ENCODE results near the gene ATP8A2. TPM values are rescaled to one million over a fixed set of nuclear protein-coding genes. Genes with fewer than 3 reads are reported as not detected.

ATP8A2 gene
- total RNA-seq, 1 donor from 2014 or later = 47.3 TPM

DNA sequence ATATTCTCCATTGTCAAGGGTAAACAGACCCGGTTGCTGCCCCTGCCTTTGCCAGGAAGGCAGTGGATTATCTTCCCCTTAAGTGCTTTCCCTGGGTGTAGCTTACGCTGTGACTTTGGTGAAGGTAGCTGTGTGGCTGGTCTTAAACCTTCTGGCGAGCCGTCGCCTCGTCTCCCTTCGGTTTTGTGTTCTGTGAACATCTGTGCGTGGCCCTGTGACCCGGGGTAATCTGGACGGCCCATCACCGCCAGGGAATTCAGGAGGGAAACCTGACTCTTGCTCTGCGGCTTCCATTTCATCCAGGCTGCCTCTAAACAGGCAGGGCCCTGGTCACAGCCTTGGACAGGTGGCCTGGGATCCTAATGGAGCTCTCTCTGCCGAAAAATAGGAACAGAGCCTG is 601.3 kb downstream of the ATP8A2 start:
- DNase-seq = no peak

DNA sequence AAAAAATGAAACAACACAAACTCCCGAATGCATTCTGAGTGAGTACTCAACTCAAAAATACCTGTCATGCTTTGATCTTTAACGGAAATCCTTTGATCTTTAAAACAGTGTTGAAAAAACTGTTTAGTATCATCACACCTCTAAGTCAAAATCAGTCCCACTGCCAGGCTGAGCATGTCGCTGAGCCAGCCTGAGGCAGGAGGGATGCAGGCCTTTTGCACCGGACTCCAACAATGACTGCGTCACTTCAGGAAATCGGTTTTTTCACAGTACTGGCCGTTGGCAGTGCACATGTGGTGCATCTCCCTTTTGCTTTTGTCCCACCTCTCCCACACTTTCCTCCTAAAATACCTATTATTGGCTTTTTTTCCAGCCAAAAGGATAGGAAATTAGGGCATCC is 601.8 kb downstream of the ATP8A2 start:
- DNase-seq = no peak

DNA sequence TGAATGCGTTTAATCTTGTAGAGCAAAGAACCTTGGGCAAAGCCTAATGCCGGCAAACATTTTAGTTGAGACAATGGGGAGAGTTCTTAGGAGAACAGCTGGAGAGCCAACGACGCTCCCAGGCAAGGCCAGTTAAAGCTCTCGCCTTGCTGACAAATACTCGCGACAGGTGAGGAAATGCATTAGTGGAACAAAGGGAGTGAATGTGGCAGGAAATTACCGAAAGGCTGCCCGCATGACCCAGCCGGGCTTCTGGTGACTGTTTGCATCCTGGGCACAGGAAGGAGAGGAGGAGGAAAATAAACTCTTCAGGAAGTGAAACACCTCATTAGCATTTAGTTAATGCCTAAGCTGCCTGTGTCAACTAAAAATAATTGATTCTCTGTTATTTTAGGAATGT is 605.4 kb downstream of the ATP8A2 start:
- no peak for DNase-seq

DNA sequence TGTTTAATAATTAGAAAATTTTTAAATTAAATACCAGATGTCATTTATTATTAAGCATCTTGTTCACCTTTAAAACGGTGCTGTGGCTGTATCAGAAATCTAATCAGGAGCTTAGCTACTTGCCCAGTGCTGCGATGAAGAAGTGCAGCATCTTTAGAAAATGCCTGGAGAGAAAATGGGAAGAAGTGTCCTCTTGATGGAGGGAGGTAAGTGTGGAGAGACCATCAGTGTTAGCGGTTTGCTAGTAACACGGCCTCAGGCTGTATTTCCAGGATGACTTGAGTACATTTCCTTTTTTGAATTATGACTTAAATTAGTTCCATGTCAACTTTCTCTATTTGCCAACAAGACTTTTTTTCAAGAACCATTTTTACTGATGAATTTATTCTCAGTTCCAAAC is 605.9 kb downstream of the ATP8A2 start:
- no peak for DNase-seq

DNA sequence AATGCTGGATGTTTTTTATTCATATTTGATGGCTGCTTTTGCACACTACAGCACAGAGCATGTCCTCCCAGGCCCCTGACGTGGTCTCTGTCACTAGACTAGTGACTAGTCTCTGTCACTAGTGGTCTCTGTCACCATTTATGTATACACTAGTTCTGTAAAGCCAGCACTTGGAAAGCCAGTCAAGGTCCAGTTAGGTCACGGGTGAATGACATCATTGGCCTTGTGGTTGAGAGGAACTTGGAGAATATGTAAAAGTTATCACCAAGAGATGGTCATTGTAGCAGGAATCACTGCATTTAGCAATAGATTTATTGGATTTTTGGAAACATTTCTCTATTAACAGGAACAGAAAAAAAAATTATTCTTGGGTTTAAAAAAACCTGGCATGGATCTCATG is 607.2 kb downstream of the ATP8A2 start:
- no peak for DNase-seq

DNA sequence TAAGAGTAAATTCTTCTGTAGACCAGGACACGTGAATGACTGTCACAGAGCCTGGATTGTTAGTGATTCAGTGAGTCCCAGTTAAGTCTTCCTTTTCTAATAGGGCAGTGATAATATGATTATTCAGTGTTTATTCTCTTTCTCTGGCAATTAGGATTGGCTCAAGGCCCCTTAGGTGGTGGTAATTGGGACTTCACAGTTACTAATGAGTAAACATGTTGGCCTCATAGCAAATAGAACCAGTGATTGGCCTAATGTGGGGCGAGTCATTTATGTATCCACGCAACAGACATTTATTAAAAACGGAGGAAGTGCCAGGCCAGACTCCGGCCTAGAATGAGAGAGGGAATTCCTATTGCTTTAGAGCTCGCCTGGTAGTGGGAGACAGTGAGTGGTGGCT is 607.6 kb downstream of the ATP8A2 start:
- DNase-seq = no peak

DNA sequence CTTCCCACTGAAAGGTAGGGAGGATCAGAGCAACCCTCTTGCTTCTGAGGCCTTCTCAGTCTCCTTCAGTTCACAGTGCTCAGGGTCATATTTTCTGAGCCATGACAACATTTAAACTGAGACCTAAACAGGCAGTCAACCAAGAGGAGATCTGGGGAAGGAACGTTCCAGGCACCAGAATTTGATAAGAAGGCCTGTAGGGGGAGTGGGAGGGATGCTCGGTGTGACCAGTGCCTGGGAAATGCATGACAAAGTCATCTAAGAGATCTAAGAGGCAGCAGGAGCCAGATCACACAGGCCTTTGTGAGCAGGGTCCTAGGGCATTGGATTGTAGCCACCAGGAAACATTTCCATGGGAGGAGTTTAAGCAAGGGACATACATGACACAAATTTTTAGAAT is 608.5 kb downstream of the ATP8A2 start:
- no peak for DNase-seq

DNA sequence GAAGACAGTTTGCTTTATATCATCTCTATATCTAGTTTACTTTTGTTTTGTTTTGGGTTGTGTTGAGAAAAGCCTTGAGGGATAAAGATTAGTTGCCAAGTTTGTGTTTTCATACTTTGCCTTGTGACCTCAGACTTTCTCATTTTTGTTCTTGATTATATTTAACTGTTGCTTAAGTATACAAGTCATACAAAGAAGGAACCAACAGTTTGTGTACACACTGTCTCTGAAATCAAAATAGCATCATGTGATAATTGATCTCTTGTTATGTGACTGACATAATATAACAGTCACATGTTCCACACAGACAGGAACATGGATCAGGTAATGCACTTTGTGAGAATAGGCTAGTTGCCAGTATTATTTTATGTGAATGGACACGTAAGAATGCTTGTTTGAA is 609.3 kb downstream of the ATP8A2 start:
- no peak for DNase-seq

DNA sequence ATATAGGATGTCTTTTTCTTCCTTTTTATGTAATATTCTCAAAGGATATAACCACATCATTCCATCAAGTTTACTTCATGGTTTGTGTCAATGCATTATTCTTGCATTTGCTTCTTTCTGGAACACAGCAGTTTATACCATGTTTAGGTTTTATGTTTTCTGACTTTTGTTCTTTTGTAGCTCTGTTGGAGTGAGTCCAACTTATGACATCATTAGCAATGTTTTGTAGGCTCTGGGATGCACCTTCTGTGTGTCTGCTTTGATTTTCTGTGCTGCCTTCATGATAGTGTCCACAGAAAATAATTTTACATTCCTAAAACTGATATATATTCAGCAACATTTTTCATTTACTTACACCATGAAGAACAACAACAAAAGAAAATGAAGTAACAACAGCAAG is 611.1 kb downstream of the ATP8A2 start:
- DNase-seq = no peak

DNA sequence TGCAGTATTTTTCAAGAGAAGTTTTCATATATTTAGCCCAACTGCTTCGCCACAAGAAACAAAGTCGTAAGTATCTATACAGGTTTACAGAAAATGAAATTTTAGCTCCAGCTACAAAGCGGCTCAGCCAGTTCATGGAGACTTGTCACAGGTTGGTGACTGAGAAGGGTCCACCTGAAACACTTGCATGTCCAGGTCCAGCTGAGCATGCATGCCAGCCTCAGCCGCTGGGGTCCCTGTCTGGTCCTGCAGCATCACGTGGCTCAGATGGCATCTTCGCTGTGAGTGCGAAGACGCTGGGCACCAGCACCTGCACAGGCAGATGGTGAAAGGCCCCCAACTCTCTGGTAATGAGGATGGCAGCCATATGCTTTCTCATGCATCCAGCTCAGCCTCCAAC is 616.2 kb downstream of the ATP8A2 start:
- no peak for DNase-seq

DNA sequence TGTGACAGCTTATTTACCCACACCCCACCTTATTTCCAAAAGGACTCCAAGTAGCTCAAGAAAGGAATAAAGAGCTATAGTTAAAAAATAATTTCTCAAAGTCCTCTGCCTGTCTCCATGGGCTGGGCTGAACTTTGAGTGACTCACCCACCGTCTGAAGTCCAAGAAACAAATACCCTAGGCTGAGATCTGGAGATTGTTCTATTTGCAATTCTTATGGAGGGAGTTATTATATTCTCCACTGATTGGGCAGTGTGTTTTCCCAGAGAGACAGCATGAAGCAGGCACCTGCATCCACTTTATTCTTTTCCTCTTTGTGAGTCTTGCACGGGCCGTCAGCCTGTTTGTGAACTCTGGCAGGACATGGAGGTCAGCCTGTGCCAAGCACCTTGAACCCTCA is 616.9 kb downstream of the ATP8A2 start:
- DNase-seq = no peak

DNA sequence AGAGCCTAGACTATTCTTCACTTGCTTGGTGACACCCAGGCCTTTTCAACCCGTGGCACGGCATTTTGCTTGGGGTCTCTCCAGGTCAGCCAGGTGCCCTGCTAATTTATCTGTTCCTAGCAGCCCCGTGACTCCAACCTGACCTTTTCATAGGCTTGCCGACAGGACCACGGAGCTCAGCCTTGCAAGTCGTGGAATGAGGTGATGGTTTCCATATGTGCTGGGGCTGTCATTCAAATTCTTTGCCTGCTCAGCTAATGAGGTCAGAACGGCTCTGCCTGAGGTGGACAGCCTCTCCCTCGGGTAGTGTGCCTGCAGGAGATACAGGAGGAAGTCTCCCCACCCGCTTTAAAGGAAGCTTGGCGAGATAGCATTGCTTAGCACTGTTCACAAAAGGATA is 619.0 kb downstream of the ATP8A2 start:
- DNase-seq = no peak

DNA sequence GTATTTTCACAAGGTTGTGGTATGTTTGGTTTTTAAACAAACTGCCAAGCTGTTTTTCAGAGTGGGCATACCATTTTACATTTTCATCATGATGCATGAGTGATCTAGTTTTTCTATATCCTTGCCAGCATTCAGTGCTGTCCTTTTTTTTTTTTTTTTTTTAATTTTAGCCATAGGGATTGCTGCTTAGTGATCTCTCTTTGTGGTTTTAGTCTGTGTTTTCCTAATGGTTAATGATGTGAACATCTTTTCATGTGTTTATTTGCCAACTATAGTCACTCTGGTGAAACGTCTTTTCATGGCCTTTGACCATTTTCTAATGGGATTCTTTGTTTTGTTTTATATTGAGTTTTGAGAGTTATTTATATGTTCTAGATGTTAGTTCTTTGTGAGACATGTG is 620.3 kb downstream of the ATP8A2 start:
- DNase-seq = no peak

DNA sequence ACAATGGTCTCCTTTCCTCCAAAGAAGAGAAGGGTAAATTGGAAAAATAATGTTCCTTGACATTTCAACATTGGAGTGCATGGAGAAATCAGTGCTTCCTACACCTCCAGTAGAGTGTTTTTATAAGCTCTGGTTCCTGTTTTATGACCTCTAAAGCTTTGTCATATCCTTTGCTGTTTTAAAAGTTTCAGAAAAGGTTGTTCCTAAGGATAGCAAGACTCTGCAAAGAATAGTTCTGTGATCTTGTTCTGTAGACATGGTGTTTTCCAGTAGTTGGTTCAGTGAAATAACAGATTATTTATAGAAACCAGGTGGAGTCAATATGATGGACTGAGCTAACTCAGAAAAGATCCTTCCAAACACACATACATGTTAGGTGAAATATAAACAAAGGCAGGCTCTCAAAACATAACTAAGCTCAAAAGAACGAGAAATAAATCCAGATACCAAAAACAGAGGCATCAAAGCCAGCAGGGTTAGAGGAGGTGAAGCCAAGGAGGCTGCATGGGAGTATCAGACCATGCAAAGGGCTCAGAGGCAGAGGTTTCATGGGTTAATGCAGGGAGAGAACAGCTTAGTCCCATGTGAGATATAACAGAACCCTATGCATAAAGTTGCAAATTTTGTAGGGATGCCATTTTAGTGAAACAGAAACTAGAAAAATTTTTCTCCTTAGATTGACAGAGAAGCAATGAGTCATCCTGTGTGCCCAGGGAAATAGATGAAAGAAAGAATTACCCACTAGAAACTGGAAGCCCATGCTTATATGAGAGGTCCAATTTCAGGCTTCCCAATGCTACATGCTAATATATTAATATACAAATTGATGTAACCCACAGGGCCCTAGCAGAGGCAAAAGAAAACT is 635.7 kb downstream of the ATP8A2 start:
- DNase-seq = no peak

DNA sequence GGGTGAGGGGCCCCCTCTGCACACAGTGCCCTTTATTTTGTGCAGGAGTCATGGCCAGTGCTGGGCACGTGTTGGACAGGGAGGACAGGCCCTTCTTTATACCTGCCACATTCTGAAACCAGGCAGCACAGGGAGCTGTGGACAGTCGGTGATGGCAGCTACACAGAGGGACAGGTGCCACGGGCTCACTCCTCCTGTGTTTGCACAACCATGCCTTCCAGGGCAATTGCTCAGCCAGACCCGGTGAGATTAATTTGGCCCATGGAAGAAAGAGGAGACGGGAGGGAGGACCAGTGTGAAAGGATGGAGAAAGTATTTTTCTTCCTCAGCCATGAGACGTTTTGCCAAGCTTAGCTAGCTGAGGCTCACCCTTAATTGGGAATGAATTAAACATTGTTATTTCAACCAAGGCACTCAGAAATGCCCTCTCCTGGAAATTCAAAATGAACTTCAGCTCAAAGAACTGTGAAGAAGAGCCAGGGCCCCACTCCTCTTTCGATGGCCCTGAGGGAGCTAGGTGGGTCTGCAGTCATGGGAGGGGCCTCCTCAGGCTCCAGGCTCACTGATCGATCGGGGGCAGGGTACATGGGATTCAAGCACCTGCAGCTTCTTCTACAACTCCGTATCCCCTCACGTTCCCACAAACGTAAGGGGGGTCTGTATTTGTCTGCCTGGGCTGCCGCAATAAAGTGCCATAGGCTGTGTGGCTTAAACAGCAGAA is 638.9 kb downstream of the ATP8A2 start:
- DNase-seq = no peak

DNA sequence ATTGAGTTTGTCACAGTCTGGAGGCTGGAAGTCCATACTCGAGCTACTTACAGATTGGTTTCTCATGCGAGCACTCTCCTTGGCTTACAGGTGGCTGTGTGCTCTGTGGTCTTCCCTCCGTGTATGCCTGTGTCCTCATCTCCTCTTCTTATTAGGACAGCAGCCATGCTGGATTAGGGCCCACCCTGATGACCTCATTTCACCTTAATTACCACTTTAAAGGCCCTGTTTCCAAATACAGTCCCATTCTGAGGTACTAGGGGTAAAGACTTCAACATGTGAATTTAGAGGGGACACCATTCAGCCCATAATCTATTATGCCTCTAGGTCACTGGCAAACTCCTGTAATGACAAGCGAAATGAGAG is 639.4 kb downstream of the ATP8A2 start:
- no peak for DNase-seq

DNA sequence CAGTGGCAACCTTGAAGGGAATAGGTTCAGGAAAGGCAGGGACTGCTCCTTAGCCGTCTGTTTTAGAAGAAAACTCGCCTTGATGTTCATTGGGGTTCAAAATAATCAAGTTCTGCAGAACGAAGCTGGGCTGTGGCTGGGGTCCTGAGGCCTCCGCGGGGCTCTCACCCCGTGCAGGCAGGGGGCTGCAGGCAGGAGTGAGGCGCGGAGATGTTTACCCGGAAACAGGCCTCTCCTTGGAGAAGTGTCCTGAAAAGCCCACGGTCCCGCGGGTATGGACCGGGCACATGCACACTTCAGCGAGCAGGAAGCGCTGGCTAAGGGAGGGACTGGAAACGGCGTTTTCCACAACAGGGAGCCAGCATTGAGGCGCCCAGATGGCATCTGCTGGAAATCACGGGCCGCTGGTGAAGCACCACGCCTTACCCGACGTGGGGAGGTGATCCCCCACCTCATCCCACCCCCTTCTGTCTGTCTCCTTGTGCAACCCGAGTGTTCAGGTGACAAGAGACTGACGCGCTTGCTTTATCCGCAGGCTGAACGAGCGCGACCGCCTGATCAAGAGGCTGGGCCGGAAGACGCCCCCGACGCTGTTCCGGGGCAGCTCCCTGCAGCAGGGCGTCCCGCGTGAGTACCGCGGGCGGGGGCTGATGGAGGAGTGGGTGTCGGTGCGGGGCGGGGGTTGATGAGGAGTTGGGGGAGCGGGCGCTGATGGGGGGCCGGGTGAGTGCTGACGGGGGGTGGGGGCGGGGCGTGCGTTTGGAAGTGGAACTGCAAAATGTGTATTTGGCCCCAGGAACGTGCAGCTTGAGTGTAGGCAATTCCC is 640.4 kb downstream of the ATP8A2 start:
- no peak for DNase-seq

DNA sequence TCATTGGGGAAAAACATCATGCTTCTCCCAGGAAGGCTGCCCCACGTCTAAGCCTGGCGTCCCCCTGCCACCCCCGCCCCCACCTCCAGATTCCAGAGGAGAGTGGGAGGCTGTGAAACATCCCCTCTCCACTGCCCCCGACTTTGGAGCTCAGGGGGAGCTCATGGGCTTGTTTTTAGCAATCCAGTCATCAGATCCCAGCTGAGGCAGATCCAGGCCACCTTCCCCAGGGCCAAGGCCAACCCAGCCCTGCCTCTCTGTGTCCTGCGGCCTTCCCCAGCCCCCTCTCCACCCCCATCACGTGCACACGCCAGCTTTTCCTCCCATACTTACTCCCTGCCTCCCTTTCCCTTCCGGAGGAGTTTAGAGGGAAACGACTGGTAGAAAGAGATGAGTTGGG is 641.2 kb downstream of the ATP8A2 start:
- DNase-seq = no peak

DNA sequence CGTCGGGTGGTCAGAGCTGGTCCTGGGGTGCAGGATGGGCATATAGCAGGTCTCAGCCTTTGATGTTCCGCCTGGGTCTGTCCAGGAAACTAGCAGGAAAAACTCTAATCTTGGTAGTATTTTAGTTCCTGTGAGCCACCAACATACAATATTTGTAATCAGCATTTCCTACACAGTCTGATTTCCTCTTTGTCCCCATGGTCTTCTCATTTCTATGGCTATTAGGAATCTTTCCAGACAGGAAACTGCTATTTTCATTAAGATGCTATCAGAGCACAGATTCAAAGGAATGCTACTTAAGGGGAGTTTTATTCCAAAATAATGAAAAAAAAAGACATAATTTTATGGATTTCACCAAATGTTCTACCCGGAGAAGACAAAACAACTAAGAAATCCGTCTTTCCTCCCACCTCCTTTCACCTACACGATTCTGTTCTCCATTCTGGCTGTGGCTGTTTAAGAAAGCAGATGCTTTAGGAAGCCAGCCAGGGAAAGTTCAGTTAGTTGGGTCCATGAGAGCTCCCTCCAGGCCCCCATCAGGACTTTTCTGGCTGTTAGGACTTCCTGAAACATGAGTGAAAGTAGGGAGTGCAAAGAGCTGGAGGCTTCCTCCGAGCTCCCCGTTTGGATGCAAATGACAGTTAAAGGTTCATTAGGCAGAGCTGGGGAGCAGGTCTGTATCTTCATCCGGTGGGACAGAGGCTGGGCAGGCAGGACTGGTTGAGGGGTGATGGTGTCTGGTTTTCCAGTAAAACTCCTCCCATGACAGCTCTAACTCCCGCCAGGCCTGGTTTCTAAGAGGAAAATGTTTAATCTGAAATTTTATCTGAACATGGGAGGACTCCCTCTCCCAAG is 643.7 kb downstream of the ATP8A2 start:
- DNase-seq = no peak

DNA sequence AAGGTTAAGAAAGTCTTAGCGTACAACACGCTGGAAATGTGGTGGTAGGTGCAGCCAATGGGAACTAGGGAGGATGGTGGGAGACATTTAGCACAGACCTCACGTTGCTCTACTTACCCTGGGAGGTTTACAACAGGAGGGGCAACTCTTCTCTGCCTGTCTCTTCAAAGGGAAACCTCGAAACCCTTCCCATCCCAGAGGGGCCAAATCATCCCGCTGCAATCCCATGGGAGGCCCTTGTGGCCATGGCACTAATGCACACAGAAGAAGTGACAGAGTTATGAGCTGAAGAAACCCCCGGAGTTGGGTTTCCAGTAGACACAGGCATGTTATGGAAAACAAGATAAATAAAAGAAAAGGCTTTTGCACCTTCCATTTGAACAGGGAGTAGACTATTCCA is 644.4 kb downstream of the ATP8A2 start:
- no peak for DNase-seq

DNA sequence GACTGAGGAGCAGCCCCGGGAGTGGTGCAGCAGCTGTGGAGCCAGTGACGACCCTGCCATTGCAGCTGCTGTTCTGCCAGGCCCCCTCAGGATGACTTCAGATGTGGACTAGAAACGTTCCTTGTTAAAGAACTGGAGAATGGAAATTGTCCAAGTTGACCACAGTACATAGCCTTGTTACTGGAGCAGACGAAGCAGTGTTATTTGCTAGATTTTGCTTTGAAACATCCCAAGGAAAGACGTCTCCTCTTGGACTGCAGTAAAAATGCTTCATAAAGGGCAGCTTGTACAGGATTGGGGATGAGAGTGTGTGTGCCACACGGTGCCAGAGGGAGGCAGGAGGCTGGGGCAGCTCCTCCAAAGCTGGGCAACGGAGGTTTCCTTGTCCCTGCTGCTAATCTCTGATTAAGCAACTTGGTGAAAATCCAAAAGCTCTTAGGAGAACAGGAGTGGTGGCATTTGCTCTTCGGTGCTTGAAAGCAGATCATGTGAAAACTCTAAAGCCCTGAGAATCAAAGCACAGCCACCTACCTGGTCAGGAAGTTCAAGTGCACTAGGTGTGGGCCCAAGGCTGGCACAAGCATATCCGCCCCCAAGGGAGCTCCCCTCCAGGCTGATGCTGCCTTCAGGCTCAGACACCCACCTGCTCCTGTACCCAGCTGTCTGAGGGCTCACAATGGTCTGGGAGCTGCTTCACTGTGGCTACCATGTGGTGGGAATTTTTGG is 645.6 kb downstream of the ATP8A2 start:
- DNase-seq = no peak
